ENCODE results near the gene PRKCA. TPM values are rescaled to one million over a fixed set of nuclear protein-coding genes. Genes with fewer than 3 reads are reported as not detected.

The PRKCA gene
- total RNA-seq, 2 experiments from 2014 or later = 84.4 to 87.9 TPM

GRCh38 chr17:66650544-66650877, 348.1 kb downstream of the PRKCA start:
- no peaks in the 10 kb centered on the region for H3K27me3 Mint-ChIP-seq
- no peak for DNase-seq
- H3K36me3 Mint-ChIP-seq (ENCODE audit: low read depth) = peaks cover 54% of the 10 kb centered on the region
- no peak overlapping the region for H3K4me3 Mint-ChIP-seq
- no peak for TF ChIP-seq CTCF (IDR thresholded peaks at IDR 0.05)
- ChIA-PET POLR2A (interaction anchor here (0.8 kb wide), 1 partner anchor 11 kb away, joined by 4 read pairs; no protein-coding TSS in a partner anchor), CTCF (interaction anchor here (0.8 kb wide), 2 partner anchors 11 to 23 kb away, joined by 3 to 4 read pairs; no protein-coding TSS in a partner anchor)
- H3K9me3 Mint-ChIP-seq = no peaks in the 10 kb centered on the region
- intact Hi-C loops (cut with micrococcal nuclease) = no loop called here
- H3K4me1 Mint-ChIP-seq (ENCODE audit: low read depth) = peaks cover 33% of the 10 kb centered on the region
- no peak overlapping the region for H3K27ac Mint-ChIP-seq
- ATAC-seq = no peak

- ChIA-PET POLR2A (no interaction called here), CTCF (interaction anchor here (1.5 kb wide), 1 partner anchor 86 kb away, joined by 4 read pairs; no protein-coding TSS in a partner anchor)
- DNase-seq (no peak), ATAC-seq (peak; percentile 34)
- Mint-ChIP-seq H3K4me3 (no peak overlapping the region), H3K27ac (no peak overlapping the region), H3K9me3 (peaks cover 7% of the 10 kb centered on the region), H3K27me3 (no peaks in the 10 kb centered on the region), H3K36me3 (ENCODE audit: low read depth) (peaks cover 76% of the 10 kb centered on the region), H3K4me1 (ENCODE audit: low read depth) (peaks cover 54% of the 10 kb centered on the region)
- no peak for TF ChIP-seq CTCF (IDR thresholded peaks at IDR 0.05)
- intact Hi-C loops (cut with micrococcal nuclease) = no loop called here
Observed at GRCh38 chr17:66652840-66653507, 350.6 kb downstream of the PRKCA start.

GRCh38 chr17:66654106-66654740, 351.8 kb downstream of the PRKCA start:
- intact Hi-C loops (cut with micrococcal nuclease) = no loop called here
- no peak overlapping the region for H3K27ac Mint-ChIP-seq
- ChIA-PET CTCF (no interaction called here), POLR2A (no interaction called here)
- H3K4me3 Mint-ChIP-seq = no peak overlapping the region
- no peak for TF ChIP-seq CTCF (IDR thresholded peaks at IDR 0.05)
- peaks cover 55% of the 10 kb centered on the region for H3K4me1 Mint-ChIP-seq (ENCODE audit: low read depth)
- peaks cover 7% of the 10 kb centered on the region for H3K9me3 Mint-ChIP-seq
- ATAC-seq (no peak), DNase-seq (no peak)
- H3K27me3 Mint-ChIP-seq = no peaks in the 10 kb centered on the region
- peaks cover 82% of the 10 kb centered on the region for H3K36me3 Mint-ChIP-seq (ENCODE audit: low read depth)

- intact Hi-C loops (cut with micrococcal nuclease) = no loop called here
Observed at GRCh38 chr17:66654764-66655163, 352.4 kb downstream of the PRKCA start.

More at GRCh38 chr17:66654764-66655163, 352.4 kb downstream of the PRKCA start:
- Mint-ChIP-seq H3K4me3 (no peak overlapping the region), H3K9me3 (peaks cover 7% of the 10 kb centered on the region), H3K27ac (no peak overlapping the region), H3K27me3 (no peaks in the 10 kb centered on the region), H3K4me1 (ENCODE audit: low read depth) (peaks cover 55% of the 10 kb centered on the region), H3K36me3 (ENCODE audit: low read depth) (peaks cover 83% of the 10 kb centered on the region)
- no peak for ATAC-seq
- ChIA-PET CTCF (no interaction called here), POLR2A (no interaction called here)
- no peak for TF ChIP-seq CTCF (IDR thresholded peaks at IDR 0.05)
- no peak for DNase-seq
